Umbilical cord (tissue), 2 donors: ENCODE measurements around the gene CALML6. TPM values are rescaled to one million over a fixed set of nuclear protein-coding genes. Genes with fewer than 3 reads are reported as not detected.

Experiments
- DNase-seq: peaks from one replicate; pipeline ENCODE4 v3.0.0-alpha.2; 2015; ENCODE audit warnings: low spot score
- total RNA-seq: library from RNA; depleted of rRNA; stranded (reverse); fragments of >200 nt; gene quantifications from one replicate; pipeline ENCODE4 v1.2.3, GENCODE V29; 2014; ENCODE audit warnings: low replicate concordance; ENCODE audit not compliant: insufficient read depth

Gene CALML6
- total RNA-seq, 1 donor from 2014 or later = 0.72 TPM

DNA sequence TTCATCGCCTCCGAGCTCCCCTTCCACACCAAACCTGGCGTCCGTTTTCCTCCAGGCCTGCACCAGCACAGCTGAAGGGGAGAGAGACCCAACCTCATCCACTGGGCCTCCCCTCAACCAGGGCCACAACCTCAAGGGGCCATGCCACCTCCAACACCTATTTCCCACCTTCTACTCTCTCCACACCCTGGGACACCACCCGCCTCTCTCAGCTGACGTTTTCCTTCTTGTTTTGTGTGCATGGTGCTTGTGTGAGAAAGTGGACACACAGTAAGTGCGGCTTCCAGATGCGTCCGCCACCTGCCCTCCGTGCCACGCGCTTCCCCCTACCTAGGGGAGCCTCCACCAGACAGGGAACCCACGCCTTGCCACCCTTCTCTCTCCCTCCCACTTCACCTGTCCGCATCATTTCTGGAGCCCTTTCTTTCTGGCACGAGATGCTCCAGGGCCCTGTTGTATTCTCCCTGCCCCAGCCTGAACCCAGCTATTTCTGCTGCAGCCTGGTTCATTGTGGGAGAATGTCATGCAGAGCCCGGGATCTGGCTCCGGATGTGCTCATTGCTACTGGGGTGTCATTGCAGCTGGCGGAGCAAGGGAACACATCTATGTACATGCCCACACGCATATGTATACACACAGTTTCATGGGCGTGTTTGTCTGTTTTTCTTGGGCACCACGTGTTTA lies 22.8 kb upstream of the CALML6 start:
- DNase-seq = no peak

DNA sequence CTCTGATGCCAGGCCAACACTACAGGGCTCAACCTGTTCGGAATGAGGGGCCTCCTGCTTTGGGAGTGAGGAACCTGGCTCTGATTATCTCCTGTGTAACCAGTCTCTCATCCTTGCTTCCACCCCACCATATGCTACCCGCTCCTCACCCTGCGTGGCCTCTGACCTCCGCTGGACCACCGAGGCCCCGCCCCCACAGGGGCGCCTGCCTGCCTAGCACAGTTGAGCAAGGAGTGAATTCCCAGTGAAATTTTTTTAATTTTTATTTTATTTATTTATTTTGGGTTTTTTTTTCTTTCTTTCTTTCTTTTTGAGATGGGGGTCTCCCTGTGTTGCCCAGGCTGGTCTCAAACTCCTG lies 22.3 kb upstream of the CALML6 start:
- DNase-seq = no peak

DNA sequence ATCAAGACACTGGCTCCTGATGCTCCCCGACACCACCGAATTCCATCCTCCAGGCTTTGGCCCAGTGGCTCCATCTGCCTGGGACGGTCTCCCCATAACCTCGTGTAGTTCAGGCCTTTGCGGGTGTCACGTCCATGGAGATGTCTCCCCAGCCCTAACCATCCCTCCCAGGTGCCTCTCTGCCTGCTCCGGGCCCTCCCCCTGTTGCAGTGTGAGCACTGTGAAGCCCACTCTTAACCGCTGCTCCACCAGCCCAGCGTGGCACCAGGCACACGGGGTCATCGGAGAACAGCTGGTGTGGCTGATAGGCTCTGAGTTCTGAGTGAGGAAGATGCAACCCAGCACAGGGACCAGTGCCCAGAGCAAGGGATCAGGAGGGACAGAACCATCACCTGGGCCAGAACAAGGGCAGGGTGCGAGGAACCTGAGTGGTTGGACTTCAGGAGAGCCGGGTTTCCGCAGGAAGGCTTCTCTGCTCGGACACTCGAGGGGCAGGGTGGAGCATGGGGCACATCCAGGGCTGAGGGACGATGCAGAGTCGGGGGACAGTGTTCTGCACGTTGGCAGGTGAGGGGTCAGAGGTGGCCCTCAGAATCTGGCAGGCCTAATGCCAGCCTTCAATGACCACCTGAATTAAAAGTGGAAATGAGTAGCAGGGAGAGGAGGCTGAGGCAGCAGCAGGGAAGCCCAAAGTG lies 21.6 kb upstream of the CALML6 start:
- DNase-seq = no peak

DNA sequence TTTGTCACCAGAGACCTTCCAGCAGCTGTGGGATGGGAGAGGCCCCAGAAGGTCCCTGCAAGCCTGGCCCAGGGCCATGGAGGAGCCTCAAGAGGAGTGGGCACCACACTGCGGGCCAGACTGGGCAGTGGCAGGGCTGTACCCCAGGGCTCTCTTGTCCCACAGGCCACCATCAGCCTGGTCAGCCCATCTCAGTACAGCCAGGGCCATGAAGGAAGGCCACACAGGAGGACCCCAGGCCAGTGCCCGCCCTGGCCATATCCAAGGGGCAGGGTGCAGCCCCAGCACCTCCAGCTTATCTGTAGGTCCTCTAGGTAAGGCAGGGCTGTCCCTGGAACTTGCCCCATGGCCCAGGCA lies 21.1 kb upstream of the CALML6 start:
- no peak for DNase-seq

DNA sequence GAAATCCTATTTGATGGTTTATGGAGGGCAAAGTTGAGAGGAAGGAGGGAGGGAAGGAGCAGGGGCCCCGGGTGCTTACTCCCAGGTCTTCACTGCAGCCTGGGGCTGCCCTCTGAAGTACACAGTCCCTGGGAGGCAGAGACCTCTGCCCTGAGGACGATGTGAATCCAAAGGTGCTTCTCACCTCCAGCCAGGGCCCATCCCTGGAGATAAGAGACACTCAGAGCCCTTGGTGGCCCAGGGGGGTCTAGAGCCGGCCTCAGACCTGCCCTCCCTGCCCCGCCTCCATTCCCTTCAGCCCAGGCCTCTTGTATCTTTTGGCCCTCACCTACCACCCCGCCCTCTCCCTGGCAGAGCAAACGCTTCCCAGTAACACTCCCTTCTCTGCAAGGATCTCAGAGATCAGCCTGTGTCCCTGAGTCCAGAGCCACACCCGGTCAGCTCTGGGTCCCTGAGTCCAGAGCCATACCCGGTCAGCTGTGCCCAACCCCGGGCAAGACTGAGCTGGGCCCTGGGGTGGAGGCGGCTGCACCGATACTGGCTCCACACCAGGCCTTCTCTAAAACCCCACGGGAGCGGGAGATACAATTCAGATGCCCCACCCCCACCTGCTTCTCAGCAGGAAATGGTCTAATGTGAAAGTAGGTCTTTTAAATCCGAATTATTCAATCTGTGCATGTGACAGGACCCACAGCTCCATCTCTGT lies 20.6 kb upstream of the CALML6 start:
- no peak for DNase-seq

DNA sequence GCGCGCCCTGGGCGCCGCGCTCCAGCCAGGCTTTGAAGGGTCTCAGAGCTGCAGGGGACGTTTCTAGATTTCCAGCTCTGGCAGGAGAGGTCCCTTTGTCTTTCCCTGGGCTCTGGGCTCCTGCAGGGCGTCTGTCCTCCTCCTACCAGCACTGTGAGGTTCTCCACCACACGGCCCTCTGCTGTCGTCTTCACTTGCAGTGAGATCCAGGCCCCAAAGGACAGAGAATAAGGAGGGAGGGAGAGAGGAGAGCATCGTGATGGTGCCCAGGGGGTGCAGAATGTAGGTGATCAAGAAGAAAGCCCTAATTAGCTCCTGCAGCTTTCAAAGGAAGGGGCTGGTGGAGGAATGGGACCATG lies 20.0 kb upstream of the CALML6 start:
- no peak for DNase-seq

DNA sequence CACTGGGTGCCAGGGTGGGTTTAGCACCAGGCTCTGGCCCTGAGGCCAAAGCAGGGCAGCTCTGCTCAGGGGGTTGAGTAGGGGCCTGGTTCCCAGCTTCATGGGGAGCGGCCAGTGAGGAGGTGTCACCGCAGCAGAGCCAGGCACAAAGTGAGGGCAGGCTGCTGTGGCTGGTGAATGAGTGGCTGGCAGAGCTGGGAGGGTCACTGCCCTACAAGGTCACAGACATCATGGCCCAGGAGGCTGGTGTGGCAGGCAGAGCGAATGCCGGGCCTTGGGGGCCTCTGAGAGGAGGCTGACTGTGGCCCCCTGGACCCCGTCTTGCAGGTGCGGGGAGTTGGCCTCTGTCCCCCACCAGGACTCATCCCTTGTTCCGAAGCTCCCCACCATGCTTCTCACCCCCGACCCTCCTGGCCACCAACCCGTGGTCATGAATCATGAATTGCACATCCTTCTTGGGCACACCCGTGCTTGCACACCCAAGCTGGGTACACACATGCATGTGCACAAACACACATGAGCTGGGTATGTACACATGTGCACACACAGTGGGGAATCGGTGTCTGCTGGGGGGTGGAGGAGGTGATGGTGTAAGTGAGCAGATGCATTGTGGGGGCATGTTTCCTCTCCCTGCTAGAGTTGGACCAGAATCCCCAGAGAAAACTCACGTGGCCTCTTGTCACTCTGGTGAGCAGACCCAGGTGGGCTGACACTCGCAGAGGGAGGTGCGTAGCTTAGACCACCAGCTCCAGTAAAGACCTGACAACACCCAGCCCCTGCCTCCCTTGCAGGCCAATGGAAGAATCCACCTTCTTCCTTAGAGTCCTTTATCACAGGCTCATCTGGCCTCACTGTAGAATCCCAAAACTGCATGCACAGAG lies 19.4 kb upstream of the CALML6 start:
- DNase-seq = no peak

DNA sequence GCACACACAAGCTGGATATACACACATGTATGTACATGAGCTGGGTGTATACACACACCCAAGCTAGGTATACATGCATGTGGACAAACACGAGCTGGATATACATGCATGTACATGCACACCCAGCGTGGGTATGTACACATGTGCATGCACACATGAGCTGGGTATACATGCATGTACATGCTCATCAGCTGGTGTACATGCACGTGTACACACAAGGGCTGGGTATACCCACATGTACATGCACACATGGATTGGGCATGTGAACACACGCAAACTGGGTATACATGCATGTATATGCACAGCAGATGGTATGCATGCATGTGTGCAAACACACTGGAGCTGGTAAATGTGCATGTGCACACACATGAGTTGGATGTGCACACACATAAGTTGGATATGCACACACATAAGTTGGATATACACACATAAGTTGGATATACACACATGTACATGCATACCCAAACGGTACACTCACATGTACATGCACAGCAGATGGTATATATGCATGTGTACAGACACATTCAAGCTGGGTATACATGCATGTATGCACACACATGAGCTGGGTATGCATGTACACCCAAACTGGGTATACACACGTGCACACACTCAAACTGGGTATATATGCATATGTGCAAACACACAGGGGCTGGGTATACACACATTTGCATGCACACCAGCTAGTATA lies 16.7 kb upstream of the CALML6 start:
- DNase-seq = no peak

DNA sequence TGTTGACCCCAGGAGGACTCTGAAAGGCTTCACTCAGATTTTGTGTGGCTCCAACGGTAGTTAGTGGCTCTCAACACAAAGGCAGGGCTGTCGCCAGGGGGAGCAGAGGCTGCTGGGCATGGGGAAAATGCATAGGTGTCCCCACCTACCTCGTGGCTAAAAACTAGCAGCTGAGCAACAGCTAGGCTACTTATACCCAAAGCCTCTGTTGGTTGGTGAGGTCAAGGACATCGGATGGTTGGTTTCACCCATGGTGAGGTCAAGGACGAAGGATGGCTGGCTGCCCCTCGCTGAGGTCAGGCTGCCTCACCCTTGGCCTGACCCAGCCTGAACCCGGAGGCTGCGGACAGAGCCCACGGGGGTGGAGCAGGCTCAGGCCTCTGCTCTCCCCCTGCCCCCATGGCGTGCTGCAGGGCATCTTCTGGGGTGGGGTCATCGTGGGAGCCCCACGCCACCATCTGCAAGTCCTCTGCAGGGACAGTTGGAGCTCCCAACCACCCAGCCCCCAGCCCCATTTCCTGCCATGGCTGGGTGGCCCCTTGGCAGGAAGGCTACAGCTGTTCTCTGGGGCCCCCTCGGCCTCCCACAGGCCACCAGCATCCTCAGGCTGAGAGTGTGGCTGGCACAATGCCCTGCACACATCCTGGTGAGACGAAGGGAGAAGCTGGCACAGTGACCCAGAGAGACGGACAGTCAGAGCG lies 15.6 kb upstream of the CALML6 start:
- no peak for DNase-seq

DNA sequence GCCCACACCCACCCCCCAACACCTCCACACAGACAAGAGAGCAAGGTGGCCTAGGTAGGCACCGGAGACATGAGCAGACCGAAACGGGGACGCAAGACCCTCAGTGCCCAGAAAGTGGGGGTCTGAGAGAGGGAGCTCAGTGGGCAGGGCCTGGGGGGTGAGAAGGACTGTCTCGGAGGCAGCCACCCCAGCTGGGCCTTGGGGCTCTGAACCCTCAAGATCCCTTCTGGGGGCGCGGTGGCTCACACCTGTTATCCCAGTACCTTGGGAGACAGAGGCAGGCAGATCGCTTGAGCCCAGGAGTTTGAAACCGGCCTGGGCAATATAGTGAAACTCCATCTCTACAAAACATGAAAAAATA lies 15.1 kb upstream of the CALML6 start:
- no peak for DNase-seq

DNA sequence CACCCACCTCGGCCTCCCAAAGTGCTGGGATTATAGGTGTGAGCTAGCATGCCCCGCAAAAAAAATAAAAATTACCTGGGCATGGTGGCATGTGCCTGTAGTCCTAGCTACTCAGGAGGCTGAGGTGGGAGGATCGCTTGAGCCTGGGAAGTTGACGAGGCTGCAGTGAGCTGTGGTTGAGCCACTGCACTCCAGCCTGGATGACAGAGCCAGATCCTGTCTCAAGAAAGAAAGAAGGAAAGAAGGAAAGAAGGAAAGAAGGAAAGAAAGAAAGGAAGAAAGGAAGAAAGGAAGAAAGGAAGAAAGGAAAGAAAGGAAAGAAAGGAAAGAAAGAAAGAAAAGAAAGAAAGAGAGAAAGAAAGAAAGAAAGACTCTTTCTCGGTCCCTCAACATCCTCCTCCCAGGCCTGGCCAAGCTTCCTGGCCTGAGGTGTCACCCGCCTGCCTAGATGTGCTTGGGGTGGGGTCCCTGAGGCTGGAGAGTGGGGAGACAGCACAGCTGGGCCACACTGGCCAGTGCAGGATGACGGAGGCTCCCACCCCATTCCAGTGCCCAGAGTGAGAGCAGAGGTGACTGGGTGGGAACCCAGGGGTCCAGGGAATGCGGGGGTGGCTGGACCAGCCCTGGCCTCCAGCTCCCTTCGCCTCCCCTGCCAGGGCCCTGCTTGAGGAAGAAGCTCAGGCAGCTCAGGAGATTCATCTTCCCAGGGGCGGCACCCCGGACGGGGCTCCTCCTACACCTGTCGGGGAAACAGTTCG lies 14.0 kb upstream of the CALML6 start:
- DNase-seq = no peak

DNA sequence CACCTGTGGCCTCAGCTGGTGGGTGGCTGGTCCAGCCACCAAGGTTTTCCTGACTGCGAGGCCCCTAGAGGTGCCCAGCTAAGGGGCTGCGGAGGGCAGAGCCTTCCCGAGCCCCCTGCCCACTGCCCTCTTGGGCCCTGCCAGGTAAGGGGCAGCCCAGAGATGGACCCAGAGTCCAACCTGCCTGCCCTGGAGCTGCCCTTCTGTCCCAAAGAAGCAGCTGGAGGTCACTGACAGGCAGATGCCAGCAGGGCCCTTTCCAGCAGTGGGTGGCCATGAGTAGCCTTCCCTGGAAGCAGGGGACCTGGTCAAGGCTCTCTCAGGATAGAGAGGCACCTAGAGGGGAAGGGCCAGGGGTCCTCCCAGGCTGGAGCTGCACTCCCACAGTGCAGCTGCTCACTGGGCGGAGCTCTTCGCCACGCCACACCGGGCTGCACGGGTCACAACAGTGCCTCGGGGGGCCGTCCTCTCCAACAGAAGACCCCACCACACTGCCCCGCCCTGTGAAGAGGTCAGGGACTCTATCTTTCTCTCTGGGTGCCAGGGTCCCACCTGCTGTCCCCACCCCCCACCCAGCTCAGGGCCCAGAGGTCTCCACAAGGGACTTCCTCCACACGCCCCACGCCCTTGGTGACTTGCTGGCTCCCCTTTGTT lies 13.3 kb upstream of the CALML6 start:
- DNase-seq = no peak

DNA sequence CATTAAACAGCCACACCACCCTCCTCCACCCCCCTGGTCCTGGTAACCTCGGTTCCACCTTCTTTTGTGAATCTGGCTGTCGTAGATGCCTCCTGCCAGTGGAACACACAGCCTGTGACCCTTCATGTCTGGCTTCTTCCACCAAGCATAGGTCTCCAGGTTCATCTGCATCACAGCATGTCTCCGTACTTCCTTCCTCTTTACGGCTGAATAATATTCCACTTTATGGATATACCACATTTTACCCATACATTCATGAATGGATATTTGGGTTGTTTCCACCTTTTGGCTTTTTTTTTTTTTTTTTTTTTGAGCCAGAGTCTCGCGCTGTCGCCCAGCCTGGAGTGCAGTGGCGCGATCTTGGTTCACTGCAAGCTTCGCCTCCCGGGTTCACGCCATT lies 11.8 kb upstream of the CALML6 start:
- DNase-seq = no peak

DNA sequence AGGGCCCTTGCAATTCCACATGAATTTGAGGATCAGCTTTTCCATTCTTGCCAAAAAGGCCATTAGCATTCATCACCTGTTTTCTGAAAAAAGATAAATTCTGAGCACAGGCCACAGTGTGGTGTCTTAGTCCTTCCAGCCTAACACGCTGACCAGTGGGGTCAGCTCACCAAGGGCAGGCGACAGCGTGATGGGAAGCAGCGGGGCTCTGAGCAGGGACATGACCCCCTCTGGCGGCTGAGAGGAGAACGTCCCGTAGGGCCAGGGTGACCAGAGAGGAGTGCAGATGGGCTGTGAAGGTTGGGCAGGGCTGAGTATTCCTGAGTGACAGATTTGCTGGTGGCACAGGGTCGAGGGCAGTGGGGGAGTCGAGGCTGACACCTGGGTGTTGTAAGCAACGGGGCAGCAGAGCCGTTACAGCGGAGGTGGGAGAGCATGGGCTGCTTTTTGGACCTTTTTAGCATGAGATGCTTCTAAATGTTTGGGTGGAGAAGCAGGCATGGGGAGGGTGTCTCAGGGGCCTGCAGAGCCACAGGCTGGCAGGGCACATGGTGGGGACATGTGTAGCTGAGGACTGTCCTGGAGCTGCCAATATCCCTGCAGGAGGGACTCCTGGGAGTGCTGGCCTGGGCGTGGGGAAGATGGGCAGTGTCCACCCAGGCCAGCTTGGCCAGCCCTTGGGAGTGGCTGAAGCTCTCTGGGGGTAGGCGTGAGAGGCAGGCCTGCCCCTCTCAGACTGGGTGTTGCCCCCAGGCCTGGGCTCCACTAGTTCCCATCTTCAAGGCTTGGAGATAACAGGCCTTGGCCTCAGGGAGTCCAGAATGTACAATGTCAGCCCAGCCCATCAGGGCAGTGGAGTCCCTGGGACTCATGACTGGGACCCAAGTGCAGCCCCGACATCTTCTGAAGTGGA lies 8.6 kb upstream of the CALML6 start:
- peak; percentile 85 for DNase-seq

DNA sequence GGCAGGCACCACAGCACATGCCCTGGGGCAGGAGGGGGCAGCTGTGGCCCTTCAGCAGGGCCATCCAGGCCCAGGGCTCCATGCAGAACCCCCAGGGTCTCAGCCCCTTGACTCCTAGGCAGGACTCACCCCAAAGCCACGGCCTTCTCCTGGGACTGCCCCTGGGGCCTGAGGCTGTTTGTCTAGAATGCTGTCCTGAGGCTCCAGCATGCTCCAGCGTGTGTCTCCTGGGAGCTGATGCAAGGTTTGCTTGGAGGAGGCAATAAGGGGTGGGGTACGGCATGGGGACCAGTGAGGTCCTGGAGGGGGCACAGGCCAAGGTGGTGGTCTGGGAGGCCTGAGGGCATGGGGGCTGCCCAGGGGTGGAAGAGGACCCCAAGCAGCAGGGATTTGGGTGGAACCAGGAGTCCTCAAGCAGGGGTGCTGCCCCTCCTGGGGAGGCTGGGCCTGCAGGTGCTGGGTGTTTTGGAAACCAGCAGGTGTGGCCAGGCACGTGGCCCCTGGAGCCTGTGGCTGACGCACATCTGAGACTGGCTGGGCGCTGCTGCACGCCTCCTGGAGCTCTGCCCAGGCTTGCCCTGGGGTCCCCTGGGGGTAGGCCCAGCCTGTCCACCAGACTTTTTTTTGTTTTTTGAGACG lies 7.8 kb upstream of the CALML6 start:
- no peak for DNase-seq

DNA sequence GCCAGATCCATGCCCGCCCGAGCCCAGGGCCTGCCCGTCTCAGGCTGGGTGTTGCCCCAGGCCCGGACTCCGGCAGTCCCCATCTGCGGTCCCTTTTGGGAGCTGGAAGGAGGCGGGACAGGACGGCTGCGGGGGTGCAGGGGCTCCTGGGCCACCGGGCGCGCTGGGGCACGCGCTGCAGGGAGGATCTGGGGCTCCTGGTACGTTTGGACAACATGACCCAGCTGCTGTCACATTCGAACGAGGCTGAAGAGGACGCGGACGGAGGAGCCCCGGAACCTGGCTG lies 6.6 kb upstream of the CALML6 start:
- DNase-seq = no peak

DNA sequence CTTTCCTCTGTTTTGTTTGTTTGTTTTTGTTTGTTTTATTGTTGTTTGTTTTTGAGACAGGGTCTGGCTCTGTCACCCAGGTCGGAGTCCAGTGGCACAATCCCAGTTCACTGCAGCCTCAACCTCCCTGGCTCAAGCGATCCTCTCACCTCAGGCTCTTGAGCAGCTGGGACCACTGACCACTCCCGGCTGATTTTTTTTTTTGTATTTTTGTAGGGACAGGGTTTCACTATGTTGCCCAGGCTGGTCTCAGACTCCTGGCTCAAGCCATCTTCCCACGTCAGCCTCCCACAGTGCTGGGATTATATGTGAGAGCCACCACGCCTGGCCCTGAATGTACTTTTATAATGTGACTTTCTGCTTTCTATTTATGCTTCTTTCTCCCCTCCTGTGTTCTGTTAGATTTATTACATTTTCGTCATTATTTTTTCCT lies 5.0 kb upstream of the CALML6 start:
- DNase-seq = no peak

DNA sequence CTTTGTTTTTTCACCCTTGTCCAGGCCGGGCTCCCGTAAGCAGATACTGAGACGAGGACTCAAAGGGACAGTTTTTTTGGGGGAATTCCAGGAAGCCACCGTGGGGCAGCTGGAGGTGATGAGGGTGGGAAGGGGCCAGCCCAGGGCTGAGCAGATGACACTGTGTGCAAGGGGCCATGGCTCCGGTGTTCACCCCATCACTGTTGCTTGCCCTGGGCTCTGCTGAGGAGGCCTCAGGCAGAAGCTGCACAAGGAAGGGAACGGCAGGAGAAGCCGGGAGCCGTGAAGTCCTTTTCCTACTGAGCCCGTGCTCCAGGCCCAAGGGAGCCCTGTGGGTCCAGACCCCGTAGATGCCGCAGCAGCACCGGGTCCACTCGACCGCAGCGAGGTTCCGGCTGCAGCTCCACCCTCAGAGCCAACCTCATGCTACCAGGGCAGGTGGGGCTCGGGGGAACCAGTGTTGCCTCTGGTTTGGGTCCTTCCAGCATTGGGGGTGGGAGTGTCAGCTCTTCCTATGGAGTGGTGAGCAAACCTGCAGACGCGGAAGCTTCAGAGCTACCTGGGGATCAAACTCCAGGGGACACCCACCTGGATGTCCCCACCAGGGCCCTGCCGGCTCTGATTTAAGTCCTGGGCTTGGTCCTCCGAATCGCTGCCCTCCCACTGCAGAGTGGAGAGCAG lies 4.3 kb upstream of the CALML6 start:
- DNase-seq = no peak
